Retinal pigment epithelial cell (primary cell): Measurements from ENCODE around the gene CUL5.

ENCODE experiments used
- DNase-seq: peaks from one replicate; pipeline ENCODE4 v3.0.0-alpha.2; 2010; ENCODE audit warnings: low read depth
- H3K4me3 ChIP-seq: 2 replicates; pipeline ENCODE4 v1.5.1; 2011; ENCODE audit warnings: mild to moderate bottlenecking, low read length, control low read depth, moderate library complexity
- CTCF ChIP-seq: conservative IDR thresholded peaks from 2 replicates; pipeline ENCODE4 v1.5.1; 2011; ENCODE audit warnings: low read depth, low read length, control low read depth, inconsistent platforms

CUL5 gene

DNA sequence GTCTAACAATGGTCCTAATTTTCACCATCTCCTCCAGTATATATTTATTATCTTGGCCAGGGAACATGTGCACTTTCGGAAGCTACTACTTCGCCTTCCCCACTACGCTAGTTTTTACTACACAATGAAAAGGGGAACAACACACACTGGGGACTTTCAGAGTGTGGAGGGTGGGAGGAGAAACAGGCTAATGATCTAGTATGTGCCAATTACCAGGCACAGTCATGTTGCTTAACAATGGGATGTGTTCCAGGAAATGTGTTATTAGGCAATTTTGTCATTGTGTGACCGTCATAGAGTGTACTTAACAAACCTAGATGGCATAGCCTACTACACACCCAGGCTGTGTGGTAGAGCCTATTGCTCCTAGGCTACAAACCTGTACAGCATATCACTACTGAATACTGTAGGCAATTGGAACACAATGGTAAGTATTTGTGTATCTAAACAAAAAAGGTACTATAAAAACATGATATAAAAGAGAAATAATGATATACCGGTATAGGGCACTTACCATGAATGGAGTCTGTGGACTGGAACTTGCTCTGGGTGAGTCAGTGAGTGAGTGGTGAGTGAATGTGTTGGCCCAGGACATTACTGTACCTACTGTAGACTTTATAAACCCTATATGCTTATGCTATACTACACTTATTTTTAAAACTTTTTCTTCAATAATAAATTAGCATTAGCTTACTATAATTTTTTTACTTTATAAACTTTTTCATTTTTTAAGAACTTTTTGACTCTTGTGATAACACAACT lies 20.1 kb upstream of the CUL5 start:
- no peak for TF ChIP-seq CTCF
- DNase-seq: no peak
- H3K4me3 ChIP-seq: no peak overlapping the region

- no peak for DNase-seq
- no peak for TF ChIP-seq CTCF
- no peak overlapping the region for H3K4me3 ChIP-seq
Measured at GRCh38 chr11:107991868-107992414, 16.8 kb upstream of the CUL5 start.

DNA sequence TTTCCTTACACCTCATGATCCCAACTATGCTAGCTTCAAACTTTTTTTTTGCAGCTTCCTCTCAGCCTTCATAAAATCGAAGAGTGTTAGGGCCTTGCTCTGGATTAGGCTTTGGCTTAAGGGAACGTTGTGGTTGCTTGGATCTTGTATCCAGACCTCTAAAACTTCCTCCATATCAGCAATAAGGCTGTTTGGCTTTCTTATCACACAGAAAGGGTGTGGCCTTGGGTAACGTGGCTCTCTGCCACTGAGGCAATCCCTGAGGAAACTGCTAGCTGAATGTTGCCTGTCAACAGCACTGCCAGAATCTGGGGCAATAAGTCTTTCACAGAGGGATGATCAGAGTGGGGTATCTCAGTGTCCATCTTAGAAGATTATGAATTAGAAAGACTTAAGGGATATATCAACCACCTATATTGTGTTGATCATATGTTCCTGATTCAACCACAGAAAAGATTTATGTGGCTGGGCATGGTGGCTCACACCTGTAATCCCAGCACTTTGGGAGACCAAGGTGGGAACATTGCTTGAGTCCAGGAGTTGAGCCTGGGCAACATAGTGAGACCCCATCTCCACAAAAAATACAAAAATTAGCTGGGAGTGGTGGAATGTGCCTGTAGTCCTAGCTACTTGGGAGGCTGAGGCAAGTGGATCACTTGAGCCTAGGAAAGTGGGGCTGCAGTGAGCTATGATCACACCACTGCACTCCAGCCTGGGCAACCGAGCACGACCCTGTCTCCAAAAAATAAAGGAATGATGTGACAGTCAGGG lies 12.5 kb upstream of the CUL5 start:
- TF ChIP-seq CTCF: no peak
- no peak overlapping the region for H3K4me3 ChIP-seq
- DNase-seq: no peak

- DNase-seq: no peak
- no peak overlapping the region for H3K4me3 ChIP-seq
- TF ChIP-seq CTCF: no peak
Measured at GRCh38 chr11:107998761-107999160, 9.9 kb upstream of the CUL5 start.

DNA sequence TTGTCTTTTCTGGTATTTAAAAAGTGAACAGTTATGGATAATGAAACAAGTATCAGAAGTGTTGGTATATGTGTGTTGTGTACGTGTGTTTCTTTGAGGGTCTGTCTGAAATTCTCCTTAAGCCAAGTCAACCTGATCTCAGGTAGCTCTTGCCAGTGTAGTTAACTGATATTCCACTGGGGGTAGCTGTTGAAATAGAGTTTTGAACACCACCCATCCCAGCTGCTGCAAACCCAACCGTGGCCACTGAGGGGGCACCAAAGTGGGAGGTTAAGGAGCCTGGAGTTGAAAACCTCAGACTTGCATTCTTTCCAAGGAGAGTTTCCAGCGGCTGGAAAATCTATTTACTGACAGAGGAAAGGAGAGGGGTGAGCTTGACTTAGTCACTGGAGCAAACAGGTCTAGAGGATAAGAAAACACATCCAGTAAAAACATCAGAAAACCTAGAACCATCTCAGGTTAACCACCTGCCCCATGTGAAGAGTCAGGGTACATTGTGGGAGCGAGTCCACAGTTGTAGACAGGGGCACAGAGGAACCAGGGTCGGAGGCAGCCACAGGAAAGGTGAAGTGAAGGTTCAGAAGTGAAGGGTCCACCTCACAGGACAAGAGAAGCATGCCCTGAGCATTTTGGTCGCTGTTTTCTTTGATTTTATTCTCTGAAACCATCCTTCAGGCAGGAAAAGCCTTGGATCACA lies 8.8 kb upstream of the CUL5 start:
- H3K4me3 ChIP-seq: no peak overlapping the region
- no peak for DNase-seq
- TF ChIP-seq CTCF: peak; percentile 62

DNA sequence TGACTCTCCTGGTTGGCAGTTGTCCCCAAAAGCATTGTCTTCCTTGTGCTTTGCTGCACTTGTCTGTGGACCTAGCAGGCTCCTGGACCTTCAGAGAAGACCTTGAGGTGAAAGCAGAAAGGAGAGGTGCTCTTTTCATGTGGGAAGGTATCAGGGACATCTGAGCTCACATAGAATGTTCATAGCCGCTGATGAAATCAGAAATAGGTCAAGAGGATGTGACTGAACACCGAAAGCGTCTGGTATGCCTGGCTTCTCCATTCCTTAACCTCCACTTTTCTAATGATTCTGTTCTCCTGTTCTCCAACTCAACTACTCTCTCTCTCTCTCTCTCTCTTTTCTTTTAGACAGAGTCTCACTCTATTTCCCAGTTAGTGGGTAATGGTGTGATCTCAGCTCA lies 6.2 kb upstream of the CUL5 start:
- TF ChIP-seq CTCF: no peak
- no peak overlapping the region for H3K4me3 ChIP-seq
- DNase-seq: no peak
